Mammary epithelial cell (primary cell): Measurements from ENCODE around the gene KAT6B.

Experiments used
- EZH2 ChIP-seq: IDR thresholded peaks from 2 replicates; pipeline ENCODE4 v1.6.1; 2012; ENCODE audit warnings: low read length, inconsistent platforms, borderline replicate concordance
- TF ChIP-seq, protein P1 (sequence below), 2 donors: IDR thresholded peaks in 1 of 2; conservative IDR thresholded peaks in 1 of 2; 2 replicates each; pipeline ENCODE4 v1.5.1; 2011 to 2012; ENCODE audit warnings: inconsistent platforms in 2 of 2, low read length in 2 of 2, mild to moderate bottlenecking in 2 of 2, control low read depth in 1 of 2, low read depth in 1 of 2; ENCODE audit not compliant: insufficient read depth in 1 of 2; ENCODE audit errors: extremely low read depth in 1 of 2

DNA sequence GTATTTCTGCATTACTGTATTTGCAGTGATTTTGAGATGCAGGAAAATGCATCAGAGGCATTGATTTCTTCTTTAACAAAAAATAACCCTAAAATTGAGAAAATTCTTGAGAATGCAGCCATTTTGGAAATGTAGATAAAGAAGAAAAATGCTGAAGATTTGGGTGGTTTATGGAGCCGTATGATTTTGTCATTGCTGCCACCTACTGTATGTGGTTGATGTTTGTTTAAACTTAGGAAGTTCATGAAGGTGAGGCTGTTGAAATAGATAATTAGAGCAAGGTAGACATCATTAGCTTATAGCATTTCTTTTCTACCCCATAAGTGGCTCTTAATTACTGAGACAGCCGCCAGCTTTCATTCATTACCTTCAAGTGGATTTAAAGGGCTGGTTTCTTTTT is 193.0 kb downstream of the KAT6B start:
- TF ChIP-seq, protein P1, sequence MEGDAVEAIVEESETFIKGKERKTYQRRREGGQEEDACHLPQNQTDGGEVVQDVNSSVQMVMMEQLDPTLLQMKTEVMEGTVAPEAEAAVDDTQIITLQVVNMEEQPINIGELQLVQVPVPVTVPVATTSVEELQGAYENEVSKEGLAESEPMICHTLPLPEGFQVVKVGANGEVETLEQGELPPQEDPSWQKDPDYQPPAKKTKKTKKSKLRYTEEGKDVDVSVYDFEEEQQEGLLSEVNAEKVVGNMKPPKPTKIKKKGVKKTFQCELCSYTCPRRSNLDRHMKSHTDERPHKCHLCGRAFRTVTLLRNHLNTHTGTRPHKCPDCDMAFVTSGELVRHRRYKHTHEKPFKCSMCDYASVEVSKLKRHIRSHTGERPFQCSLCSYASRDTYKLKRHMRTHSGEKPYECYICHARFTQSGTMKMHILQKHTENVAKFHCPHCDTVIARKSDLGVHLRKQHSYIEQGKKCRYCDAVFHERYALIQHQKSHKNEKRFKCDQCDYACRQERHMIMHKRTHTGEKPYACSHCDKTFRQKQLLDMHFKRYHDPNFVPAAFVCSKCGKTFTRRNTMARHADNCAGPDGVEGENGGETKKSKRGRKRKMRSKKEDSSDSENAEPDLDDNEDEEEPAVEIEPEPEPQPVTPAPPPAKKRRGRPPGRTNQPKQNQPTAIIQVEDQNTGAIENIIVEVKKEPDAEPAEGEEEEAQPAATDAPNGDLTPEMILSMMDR (conservative IDR thresholded peaks at IDR 0.05 in 1 of 2, IDR thresholded peaks at IDR 0.05 in 1 of 2; ENCODE audit: extremely low read depth in 1 of 2, insufficient read depth in 1 of 2, low read depth in 1 of 2, low read length in 2 of 2) = peak; percentile 5 to 42
- no peak for TF ChIP-seq EZH2
